Measurements from ENCODE around the gene SPATA7. TPM values are rescaled to one million over a fixed set of nuclear protein-coding genes. Genes with fewer than 3 reads are reported as not detected.

Gene SPATA7
- total RNA-seq, 1 donor, result 7.5 TPM

- DNase-seq (ENCODE audit: low read depth in 2 of 3, low spot score in 2 of 3), result no peak
Measured at GRCh38 chr14:88481059-88481458, 95.6 kb downstream of the SPATA7 start.

- DNase-seq (ENCODE audit: low read depth in 2 of 3, low spot score in 2 of 3), result no peak
Measured at GRCh38 chr14:88481794-88482193, 96.3 kb downstream of the SPATA7 start.

- DNase-seq (ENCODE audit: low read depth in 2 of 3, low spot score in 2 of 3), result no peak
Measured at GRCh38 chr14:88482524-88482923, 97.1 kb downstream of the SPATA7 start.

Other genes starting within 250 kb of the SPATA7 start
- gene KCNK10, start 62.4 kb upstream of the SPATA7 start, total RNA-seq, result not detected
- under 0.01 TPM for gene PTPN21, start 169.3 kb downstream of the SPATA7 start, total RNA-seq
- gene ZC3H14, start 177.4 kb downstream of the SPATA7 start, total RNA-seq, result 35.8 TPM

Measured in hematopoietic multipotent progenitor cell (in vitro differentiated cells).